RWPE2 (cell line): ENCODE data around the gene RGS6.

Experiments
- ATAC-seq: fragments of 200-7000 bp; cut with Tn5 transposase; 3 replicates; pipeline ENCODE4 v1.9.1; 2021; ENCODE audit warnings: low read depth
- DNase-seq: peaks from one replicate; pipeline ENCODE4 v3.0.0-alpha.2; 2020; ENCODE audit warnings: low spot score
- H3K27ac ChIP-seq: fragments of 450-650 bp; 2 replicates; pipeline ENCODE4 v1.5.1; 2017; ENCODE audit warnings: mild to moderate bottlenecking; ENCODE audit not compliant: poor library complexity, severe bottlenecking
- H3K27me3 ChIP-seq: fragments of 250-450 bp; sonication (Bioruptor Pico); 2 replicates; pipeline ENCODE4 v1.5.1; 2021; ENCODE audit warnings: mild to moderate bottlenecking, moderate library complexity; ENCODE audit not compliant: insufficient read depth, poor library complexity, severe bottlenecking
- H3K36me3 ChIP-seq: fragments of 250-450 bp; sonication (Bioruptor Pico); 2 replicates; pipeline ENCODE4 v1.5.1; 2020; ENCODE audit warnings: low read depth, mild to moderate bottlenecking, moderate library complexity
- H3K4me1 ChIP-seq: fragments of 250-450 bp; sonication (Bioruptor Pico); 2 replicates; pipeline ENCODE4 v1.5.1; 2021; ENCODE audit warnings: mild to moderate bottlenecking, moderate library complexity; ENCODE audit not compliant: insufficient read depth, poor library complexity, severe bottlenecking
- H3K4me3 ChIP-seq: fragments of 250-450 bp; sonication (Bioruptor Pico); 2 replicates; pipeline ENCODE4 v1.5.1; 2021; ENCODE audit warnings: mild to moderate bottlenecking, moderate library complexity; ENCODE audit not compliant: severe bottlenecking
- H3K9me3 ChIP-seq: fragments of 250-450 bp; sonication (Bioruptor Pico); 2 replicates; pipeline ENCODE4 v1.5.1; 2021; ENCODE audit warnings: mild to moderate bottlenecking, moderate library complexity; ENCODE audit not compliant: severe bottlenecking
- CTCF ChIP-seq: fragments of 450-650 bp; IDR thresholded peaks from one replicate; pipeline ENCODE4 v1.5.1; 2017; ENCODE audit warnings: mild to moderate bottlenecking, moderate library complexity; ENCODE audit not compliant: poor library complexity, severe bottlenecking

The RGS6 gene

GRCh38 chr14:72118841-72119240 is 186.6 kb downstream of the RGS6 start:
- ATAC-seq (no peak), DNase-seq (no peak)
- no peaks in the 10 kb centered on the region for H3K4me1 ChIP-seq
- no peak overlapping the region for H3K4me3 ChIP-seq
- no peak overlapping the region for H3K27ac ChIP-seq
- peaks cover 43% of the 10 kb centered on the region for H3K27me3 ChIP-seq
- TF ChIP-seq CTCF = no peak
- H3K36me3 ChIP-seq = no peaks in the 10 kb centered on the region
- no peaks in the 10 kb centered on the region for H3K9me3 ChIP-seq

- no peak for TF ChIP-seq CTCF
- DNase-seq (no peak), ATAC-seq (no peak)
- no peak overlapping the region for H3K4me3 ChIP-seq
- H3K27ac ChIP-seq = no peak overlapping the region
- no peaks in the 10 kb centered on the region for H3K36me3 ChIP-seq
- no peaks in the 10 kb centered on the region for H3K9me3 ChIP-seq
- peaks cover 36% of the 10 kb centered on the region for H3K27me3 ChIP-seq
- no peaks in the 10 kb centered on the region for H3K4me1 ChIP-seq
These were observed 188.1 kb downstream of the RGS6 start for GRCh38 chr14:72120315-72120714.

DNA sequence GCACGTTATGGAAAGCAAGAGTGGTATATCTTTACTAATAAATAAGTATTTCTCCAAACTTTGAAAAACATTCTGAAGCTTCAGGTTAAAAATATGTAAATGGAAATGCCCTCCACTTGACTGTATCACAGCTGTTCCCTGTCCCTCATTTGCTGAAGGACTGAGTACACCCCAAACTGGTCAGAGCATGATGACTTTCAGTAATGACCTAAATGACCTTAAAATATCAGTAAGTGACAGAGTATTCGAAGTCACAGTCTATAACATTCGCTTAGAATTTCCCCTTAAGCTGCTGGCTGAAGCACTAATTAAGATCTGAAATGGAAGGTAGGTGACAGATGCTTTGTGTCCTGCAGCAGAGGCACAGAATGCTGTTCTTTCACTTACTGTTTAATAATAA is 191.5 kb downstream of the RGS6 start:
- DNase-seq (no peak), ATAC-seq (no peak)
- Histone ChIP-seq H3K4me3 (no peak overlapping the region), H3K9me3 (no peaks in the 10 kb centered on the region), H3K27ac (no peak overlapping the region), H3K4me1 (no peaks in the 10 kb centered on the region), H3K27me3 (peaks cover 60% of the 10 kb centered on the region), H3K36me3 (no peaks in the 10 kb centered on the region)
- TF ChIP-seq CTCF = no peak

DNA sequence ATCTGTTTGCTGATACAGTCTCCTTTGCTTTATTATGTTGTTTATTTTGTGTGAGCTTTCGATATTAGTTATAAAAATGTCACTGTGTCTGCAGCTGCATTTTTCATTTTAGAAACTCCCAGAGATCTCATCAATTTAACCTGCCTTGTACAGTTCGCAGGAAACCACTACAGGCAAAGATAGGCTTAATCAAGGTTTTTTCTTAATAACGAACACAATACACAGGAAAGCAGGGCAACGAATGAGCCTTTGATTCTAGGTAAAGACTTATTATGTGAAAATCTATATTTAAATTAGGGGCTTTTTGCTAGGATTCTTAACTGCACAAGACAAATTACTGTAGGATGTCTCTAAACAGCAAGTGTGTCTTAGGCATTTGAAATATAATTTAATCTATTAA is 191.9 kb downstream of the RGS6 start:
- DNase-seq (no peak), ATAC-seq (no peak)
- H3K9me3 ChIP-seq = no peaks in the 10 kb centered on the region
- no peak for TF ChIP-seq CTCF
- no peak overlapping the region for H3K4me3 ChIP-seq
- H3K27me3 ChIP-seq = peaks cover 60% of the 10 kb centered on the region
- no peak overlapping the region for H3K27ac ChIP-seq
- no peaks in the 10 kb centered on the region for H3K4me1 ChIP-seq
- no peaks in the 10 kb centered on the region for H3K36me3 ChIP-seq

DNA sequence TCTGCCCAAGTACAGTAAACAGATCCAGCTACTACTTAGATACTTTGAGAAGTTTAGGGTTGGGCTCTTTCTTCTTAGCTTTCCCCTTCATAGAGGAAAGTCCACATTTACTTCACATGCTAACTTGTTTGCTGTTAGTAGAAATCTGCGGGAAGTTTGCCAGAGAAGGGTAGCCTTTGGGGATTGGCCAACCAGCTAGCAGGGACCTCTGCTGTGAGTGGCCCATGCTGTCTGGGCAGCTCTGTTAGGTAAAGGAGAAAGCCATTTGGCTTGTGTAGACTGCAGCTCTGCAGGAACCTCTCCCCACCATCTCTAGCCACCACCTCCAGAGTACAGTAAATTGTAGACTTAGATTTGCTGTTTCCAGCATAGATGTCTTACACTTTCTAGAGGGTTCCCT is 193.9 kb downstream of the RGS6 start:
- H3K27ac ChIP-seq = no peak overlapping the region

More for the DNA sequence above, 193.9 kb downstream of the RGS6 start:
- TF ChIP-seq CTCF = no peak
- no peaks in the 10 kb centered on the region for H3K4me1 ChIP-seq
- H3K36me3 ChIP-seq = no peaks in the 10 kb centered on the region
- no peaks in the 10 kb centered on the region for H3K9me3 ChIP-seq
- ATAC-seq (no peak), DNase-seq (no peak)
- H3K4me3 ChIP-seq = no peak overlapping the region
- peaks cover 68% of the 10 kb centered on the region for H3K27me3 ChIP-seq
